SU-DHL-6 (cell line): ENCODE results near the gene E2F6.

Experiments
- CTCF ChIP-seq: fragments of 200-600 bp; sonication (generic); IDR thresholded peaks from one replicate; pipeline ENCODE4 v1.5.1; 2017; ENCODE audit warnings: antibody characterized with exemption, mild to moderate bottlenecking, low read length, moderate library complexity; ENCODE audit not compliant: insufficient read depth, poor library complexity, severe bottlenecking
- EZH2phosphoT487 ChIP-seq: fragments of 200-600 bp; sonication (generic), shearing (Covaris generic); conservative IDR thresholded peaks from 2 replicates; pipeline ENCODE4 v1.6.1; 2018; ENCODE audit warnings: mild to moderate bottlenecking, antibody characterized with exemption, low read length, moderate library complexity, mixed read lengths

- no peak for TF ChIP-seq CTCF
- no peak for TF ChIP-seq EZH2phosphoT487
Measured at GRCh38 chr2:11437602-11438001, 28.4 kb downstream of the E2F6 start.
